Measurements from ENCODE around the gene ARSI. TPM values are rescaled to one million over a fixed set of nuclear protein-coding genes. Genes with fewer than 3 reads are reported as not detected.

ARSI gene
- total and polyA plus RNA-seq, 2 of the 4 experiments (the other 2 are of a cell fraction), result 14.8 to 15.2 TPM

DNA sequence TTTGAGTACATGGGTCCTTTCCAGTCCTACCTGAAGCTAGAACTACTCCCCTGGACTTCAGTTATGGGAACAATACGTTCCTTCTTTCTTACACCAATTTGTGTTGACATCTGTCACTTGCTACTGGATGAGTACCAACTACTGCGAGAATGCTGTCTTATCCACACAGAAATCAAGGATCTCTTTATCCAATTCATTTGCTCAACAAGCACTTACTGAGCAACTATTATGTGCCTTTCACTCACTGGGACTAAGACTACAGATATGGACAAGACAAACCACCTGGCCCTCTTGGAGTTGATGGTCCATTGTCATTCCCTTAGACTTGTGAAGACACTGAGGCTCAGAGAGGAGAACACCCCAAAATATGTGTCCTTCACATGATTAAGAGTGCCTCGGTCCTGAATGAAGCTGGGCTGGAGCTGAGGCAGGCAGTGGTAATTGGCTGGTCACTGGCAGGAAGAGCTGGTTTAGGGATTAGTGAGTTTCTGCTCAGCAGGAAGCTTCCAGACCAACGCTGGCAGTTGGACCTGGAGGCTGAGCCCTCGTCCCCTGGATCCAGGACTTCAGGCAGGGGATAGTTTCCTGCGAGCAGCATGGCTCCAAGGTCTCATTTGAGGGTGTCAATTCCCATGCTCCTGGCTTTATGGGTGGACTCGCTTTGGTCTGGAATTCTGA is 8.4 kb upstream of the ARSI start (continued):
- TF ChIP-seq MAFK (IDR thresholded peaks at IDR 0.05; ENCODE audit: low read depth, low read length) (no peak), POLR2A (IDR thresholded peaks at IDR 0.05; ENCODE audit: low read depth, low read length) (no peak)

DNA sequence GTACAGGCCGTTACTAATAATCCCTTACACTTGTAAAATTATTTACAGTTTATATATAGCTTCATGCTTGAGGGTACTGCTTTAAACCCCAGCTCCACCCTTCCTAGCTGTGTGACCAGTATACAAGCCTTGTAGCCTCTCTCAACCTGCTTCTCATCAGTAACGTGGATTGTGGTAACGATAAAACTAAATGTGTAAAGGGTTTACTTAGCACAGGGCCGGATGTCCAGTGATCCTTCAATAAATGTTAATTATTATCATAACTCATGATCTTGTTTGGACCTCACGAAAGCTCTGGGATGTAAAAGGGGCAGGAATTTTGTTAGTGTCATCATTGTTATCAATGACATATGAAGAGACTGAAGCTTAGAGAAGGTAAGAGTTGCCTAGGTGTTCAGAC is 7.5 kb upstream of the ARSI start:
- intact Hi-C loops (cut with micrococcal nuclease) (no loop called here), in situ Hi-C loops (cut with MboI; ENCODE audit: low sequenced_read_pairs) (no loop called here), dilution Hi-C loops (cut with HindIII; ENCODE audit: low sequenced_read_pairs, unreplicated experiment) (no loop called here)
- Histone ChIP-seq H3K27ac (ENCODE audit: insufficient read depth, low read length) (no peak overlapping the region), H2AFZ (replicated peaks; ENCODE audit: low read length, poor library complexity) (no peak overlapping the region), H2BK120ac (ENCODE audit: low read depth, low read length) (no peak overlapping the region), H3K36me3 (ENCODE audit: control insufficient read depth, insufficient read depth, low read length) (no peaks in the 10 kb centered on the region), H2BK15ac (ENCODE audit: low read depth, low read length) (no peak overlapping the region), H3K9me1 (ENCODE audit: insufficient read depth, low read length) (peaks cover 18% of the 10 kb centered on the region), H3K4me1 (ENCODE audit: control insufficient read depth, insufficient read depth, low read length) (peaks cover 17% of the 10 kb centered on the region), H3K23ac (ENCODE audit: low read depth, low read length) (no peak overlapping the region), H4K8ac (ENCODE audit: low read depth in 2 of 2, low read length in 2 of 2) (no peak overlapping the region), H2BK5ac (ENCODE audit: low read depth, low read length, poor library complexity, severe bottlenecking) (no peak overlapping the region), H3K9ac (ENCODE audit: low read depth, low read length) (no peak overlapping the region), H4K5ac (ENCODE audit: low read depth, low read length) (no peak overlapping the region), H2AK5ac (ENCODE audit: low read depth, low read length) (no peak overlapping the region), H2AK9ac (replicated peaks; ENCODE audit: low read depth, low read length, poor library complexity) (no peak overlapping the region), H3K4ac (ENCODE audit: low read depth, low read length) (no peak overlapping the region), H3K14ac (replicated peaks; ENCODE audit: low read depth, low read length) (no peak overlapping the region), H3K9me3 (ENCODE audit: control insufficient read depth, insufficient read depth, low read length) (no peaks in the 10 kb centered on the region), H4K91ac (ENCODE audit: insufficient read depth, low read depth, low read length) (no peak overlapping the region), H3K79me1 (ENCODE audit: low read depth in 1 of 2, low read length in 2 of 2) (no peaks in the 10 kb centered on the region), H3K4me3 (ENCODE audit: insufficient read depth, low read depth, low read length) (no peak overlapping the region), H3K18ac (ENCODE audit: low read depth, low read length) (no peak overlapping the region), H2BK20ac (ENCODE audit: low read depth, low read length) (no peak overlapping the region; the same call in 1 of the 2 replicates), H4K20me1 (ENCODE audit: insufficient read depth, low read length) (no peaks in the 10 kb centered on the region), H3K4me2 (ENCODE audit: low read depth, low read length) (no peak overlapping the region), H3K56ac (ENCODE audit: extremely low read depth, insufficient read depth, low read length) (no peak overlapping the region), H3K27me3 (ENCODE audit: control insufficient read depth, insufficient read depth, low read length) (no peaks in the 10 kb centered on the region)
- DNase-seq (no peak), ATAC-seq (ENCODE audit: low read depth) (no peak)
- ChIA-PET CTCF (interaction anchor here (0.6 to 1.3 kb wide), 4 partner anchors 9 to 141 kb away, joined by 3 to 5 read pairs (median 4); no protein-coding TSS in a partner anchor), POLR2A (ENCODE audit: unreplicated experiment) (interaction anchor here (0.6 kb wide), 1 partner anchor 168 kb away, joined by 10 read pairs; no protein-coding TSS in a partner anchor)
- WGBS, 2 experiments (ENCODE audit: extremely low coverage in 2 of 2, insufficient read length in 1 of 2), result no CpG with 5 or more reads among the region's 5 CpGs
- no TSS peak for BruUV-seq (replicated peaks)
- TF ChIP-seq SMC3 (IDR thresholded peaks at IDR 0.05; ENCODE audit: low read depth, low read length) (no peak), CEBPB (IDR thresholded peaks at IDR 0.05; ENCODE audit: low read depth, low read length) (no peak), RAD21 (IDR thresholded peaks at IDR 0.05; ENCODE audit: low read length) (no peak), POLR2A (IDR thresholded peaks at IDR 0.05; ENCODE audit: low read depth, low read length) (no peak), CHD1 (IDR thresholded peaks at IDR 0.05; ENCODE audit: low read depth, low read length) (no peak), NFE2L2 (IDR thresholded peaks at IDR 0.05; ENCODE audit: low read depth, low read length) (no peak), BHLHE40 (IDR thresholded peaks at IDR 0.05; ENCODE audit: low read depth, low read length) (no peak), MXI1 (IDR thresholded peaks at IDR 0.05; ENCODE audit: borderline replicate concordance, low read depth, low read length) (no peak), RFX5 (IDR thresholded peaks at IDR 0.05; ENCODE audit: low read depth, low read length) (no peak), FOS (IDR thresholded peaks at IDR 0.05; ENCODE audit: low read depth, low read length) (no peak)
- TF ChIP-seq, protein P1, sequence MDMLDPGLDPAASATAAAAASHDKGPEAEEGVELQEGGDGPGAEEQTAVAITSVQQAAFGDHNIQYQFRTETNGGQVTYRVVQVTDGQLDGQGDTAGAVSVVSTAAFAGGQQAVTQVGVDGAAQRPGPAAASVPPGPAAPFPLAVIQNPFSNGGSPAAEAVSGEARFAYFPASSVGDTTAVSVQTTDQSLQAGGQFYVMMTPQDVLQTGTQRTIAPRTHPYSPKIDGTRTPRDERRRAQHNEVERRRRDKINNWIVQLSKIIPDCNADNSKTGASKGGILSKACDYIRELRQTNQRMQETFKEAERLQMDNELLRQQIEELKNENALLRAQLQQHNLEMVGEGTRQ (IDR thresholded peaks at IDR 0.05; ENCODE audit: low read depth, low read length), result no peak
- TF ChIP-seq, protein P2, sequence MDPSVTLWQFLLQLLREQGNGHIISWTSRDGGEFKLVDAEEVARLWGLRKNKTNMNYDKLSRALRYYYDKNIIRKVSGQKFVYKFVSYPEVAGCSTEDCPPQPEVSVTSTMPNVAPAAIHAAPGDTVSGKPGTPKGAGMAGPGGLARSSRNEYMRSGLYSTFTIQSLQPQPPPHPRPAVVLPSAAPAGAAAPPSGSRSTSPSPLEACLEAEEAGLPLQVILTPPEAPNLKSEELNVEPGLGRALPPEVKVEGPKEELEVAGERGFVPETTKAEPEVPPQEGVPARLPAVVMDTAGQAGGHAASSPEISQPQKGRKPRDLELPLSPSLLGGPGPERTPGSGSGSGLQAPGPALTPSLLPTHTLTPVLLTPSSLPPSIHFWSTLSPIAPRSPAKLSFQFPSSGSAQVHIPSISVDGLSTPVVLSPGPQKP (IDR thresholded peaks at IDR 0.05; ENCODE audit: borderline replicate concordance, low read depth, low read length), result no peak
- TF ChIP-seq, protein P3, sequence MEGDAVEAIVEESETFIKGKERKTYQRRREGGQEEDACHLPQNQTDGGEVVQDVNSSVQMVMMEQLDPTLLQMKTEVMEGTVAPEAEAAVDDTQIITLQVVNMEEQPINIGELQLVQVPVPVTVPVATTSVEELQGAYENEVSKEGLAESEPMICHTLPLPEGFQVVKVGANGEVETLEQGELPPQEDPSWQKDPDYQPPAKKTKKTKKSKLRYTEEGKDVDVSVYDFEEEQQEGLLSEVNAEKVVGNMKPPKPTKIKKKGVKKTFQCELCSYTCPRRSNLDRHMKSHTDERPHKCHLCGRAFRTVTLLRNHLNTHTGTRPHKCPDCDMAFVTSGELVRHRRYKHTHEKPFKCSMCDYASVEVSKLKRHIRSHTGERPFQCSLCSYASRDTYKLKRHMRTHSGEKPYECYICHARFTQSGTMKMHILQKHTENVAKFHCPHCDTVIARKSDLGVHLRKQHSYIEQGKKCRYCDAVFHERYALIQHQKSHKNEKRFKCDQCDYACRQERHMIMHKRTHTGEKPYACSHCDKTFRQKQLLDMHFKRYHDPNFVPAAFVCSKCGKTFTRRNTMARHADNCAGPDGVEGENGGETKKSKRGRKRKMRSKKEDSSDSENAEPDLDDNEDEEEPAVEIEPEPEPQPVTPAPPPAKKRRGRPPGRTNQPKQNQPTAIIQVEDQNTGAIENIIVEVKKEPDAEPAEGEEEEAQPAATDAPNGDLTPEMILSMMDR (conservative IDR thresholded peaks at IDR 0.05; ENCODE audit: low read depth, low read length), result no peak
